Tibial artery (tissue), 4 donors: ENCODE measurements around the gene ABL1.

Experiments used
- DNase-seq, 2 donors: peaks; one replicate each; pipeline ENCODE4 v3.0.0-alpha.2; 2019
- H3K27ac ChIP-seq, 2 donors: fragments of 200-600 bp; sonication (generic) in 1 of 2; 1 replicate in 1 of 2; 2 replicates in 1 of 2; pipeline ENCODE4 v1.5.1; 2018 to 2019; ENCODE audit warnings: mild to moderate bottlenecking in 1 of 2
- H3K27me3 ChIP-seq, 2 donors: fragments of 200-600 bp; sonication (generic) in 1 of 2; one replicate each; pipeline versions ENCODE4 v1.5.1 to v1.6.0; 2016 to 2019
- H3K36me3 ChIP-seq, 3 donors: fragments of 200-600 bp; sonication (generic) in 2 of 3; one replicate each; pipeline ENCODE4 v1.5.1; 2016 to 2019; ENCODE audit warnings: mild to moderate bottlenecking in 2 of 3
- H3K4me1 ChIP-seq, 4 donors: fragments of 200-600 bp; sonication (generic) in 2 of 4; 1 replicate in 3 of 4; 2 replicates in 1 of 4; pipeline ENCODE4 v1.5.1; 2016 to 2019
- H3K4me3 ChIP-seq, 2 donors: fragments of 200-600 bp; sonication (generic) in 1 of 2; 1 replicate in 1 of 2; 2 replicates in 1 of 2; pipeline ENCODE4 v1.5.1; 2018 to 2019; ENCODE audit warnings: mild to moderate bottlenecking in 2 of 2
- H3K9me3 ChIP-seq, 3 donors: fragments of 200-600 bp; sonication (generic) in 1 of 3; one replicate each; pipeline ENCODE4 v1.5.1; 2016 to 2019
- intact Hi-C: fragments of 100-400 bp; cut with DNase I; formaldehyde crosslinking; loops from one replicate; pipeline ENCODE4 v1.15.0; 2023; ENCODE audit warnings: low total_unique reads
- TF ChIP-seq, protein P1 (sequence below), 2 experiments: fragments of 200-600 bp in 1 of 2; fragments of 450-650 bp in 1 of 2; IDR thresholded peaks; one replicate each; pipeline ENCODE4 v1.5.1; 2017 to 2019; ENCODE audit warnings: antibody characterized with exemption in 2 of 2, mild to moderate bottlenecking in 1 of 2, moderate library complexity in 1 of 2

Gene ABL1

DNA sequence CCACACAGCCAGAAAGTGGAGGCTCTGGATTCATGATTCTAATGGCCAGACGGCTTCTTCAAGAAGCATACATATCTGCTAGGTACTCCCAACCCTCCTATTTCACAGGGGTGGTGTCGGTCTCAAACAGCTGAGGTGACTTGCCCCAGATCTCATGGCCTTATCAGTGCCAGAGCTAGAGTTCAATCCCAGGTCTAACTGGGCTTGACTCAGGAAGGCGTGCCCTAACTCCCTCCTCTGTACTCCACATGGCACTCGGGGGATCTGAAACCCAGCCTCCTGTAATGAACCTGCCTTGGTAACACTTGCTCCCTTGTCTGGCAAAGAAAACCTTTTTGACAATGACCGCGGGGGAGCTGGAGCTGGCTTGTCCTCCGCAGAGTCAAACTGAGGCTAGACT is 59.5 kb downstream of the ABL1 start:
- no peak for DNase-seq
- H3K4me3 ChIP-seq = no peak overlapping the region
- H3K36me3 ChIP-seq = peaks cover 26 to 49% (median 47%) of the 10 kb centered on the region in 3 donors
- intact Hi-C loops = no loop called here
- no peaks in the 10 kb centered on the region for H3K9me3 ChIP-seq
- H3K27ac ChIP-seq = no peak overlapping the region
- peaks cover 0 to 23% of the 10 kb centered on the region in 2 donors for H3K27me3 ChIP-seq
- peaks cover 0 to 22% (median 16%) of the 10 kb centered on the region in 4 donors for H3K4me1 ChIP-seq
- TF ChIP-seq, protein P1, sequence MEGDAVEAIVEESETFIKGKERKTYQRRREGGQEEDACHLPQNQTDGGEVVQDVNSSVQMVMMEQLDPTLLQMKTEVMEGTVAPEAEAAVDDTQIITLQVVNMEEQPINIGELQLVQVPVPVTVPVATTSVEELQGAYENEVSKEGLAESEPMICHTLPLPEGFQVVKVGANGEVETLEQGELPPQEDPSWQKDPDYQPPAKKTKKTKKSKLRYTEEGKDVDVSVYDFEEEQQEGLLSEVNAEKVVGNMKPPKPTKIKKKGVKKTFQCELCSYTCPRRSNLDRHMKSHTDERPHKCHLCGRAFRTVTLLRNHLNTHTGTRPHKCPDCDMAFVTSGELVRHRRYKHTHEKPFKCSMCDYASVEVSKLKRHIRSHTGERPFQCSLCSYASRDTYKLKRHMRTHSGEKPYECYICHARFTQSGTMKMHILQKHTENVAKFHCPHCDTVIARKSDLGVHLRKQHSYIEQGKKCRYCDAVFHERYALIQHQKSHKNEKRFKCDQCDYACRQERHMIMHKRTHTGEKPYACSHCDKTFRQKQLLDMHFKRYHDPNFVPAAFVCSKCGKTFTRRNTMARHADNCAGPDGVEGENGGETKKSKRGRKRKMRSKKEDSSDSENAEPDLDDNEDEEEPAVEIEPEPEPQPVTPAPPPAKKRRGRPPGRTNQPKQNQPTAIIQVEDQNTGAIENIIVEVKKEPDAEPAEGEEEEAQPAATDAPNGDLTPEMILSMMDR (IDR thresholded peaks at IDR 0.05) = no peak

DNA sequence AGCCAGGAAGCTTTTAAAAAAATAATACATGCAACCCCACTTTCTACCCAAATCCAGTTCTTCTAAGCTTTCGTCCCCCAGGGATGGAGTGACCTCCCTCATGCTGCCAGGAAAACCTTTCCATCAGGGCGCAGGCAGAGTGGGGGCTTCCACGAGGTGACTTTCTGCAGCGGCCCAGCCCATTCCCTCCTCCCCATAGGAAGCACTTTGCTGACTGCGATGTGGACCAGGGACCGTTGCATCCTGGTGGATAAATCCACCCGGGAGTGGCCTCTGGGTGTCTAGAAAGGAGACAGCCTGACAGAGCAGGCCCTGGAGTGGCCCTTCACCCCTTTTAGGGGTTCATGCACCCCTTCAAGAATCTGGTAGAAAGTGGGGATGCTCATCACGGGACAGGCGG is 60.0 kb downstream of the ABL1 start:
- peaks cover 0 to 22% (median 16%) of the 10 kb centered on the region in 4 donors for H3K4me1 ChIP-seq
- no peak overlapping the region for H3K27ac ChIP-seq
- TF ChIP-seq, protein P1 (IDR thresholded peaks at IDR 0.05) = no peak

DNA sequence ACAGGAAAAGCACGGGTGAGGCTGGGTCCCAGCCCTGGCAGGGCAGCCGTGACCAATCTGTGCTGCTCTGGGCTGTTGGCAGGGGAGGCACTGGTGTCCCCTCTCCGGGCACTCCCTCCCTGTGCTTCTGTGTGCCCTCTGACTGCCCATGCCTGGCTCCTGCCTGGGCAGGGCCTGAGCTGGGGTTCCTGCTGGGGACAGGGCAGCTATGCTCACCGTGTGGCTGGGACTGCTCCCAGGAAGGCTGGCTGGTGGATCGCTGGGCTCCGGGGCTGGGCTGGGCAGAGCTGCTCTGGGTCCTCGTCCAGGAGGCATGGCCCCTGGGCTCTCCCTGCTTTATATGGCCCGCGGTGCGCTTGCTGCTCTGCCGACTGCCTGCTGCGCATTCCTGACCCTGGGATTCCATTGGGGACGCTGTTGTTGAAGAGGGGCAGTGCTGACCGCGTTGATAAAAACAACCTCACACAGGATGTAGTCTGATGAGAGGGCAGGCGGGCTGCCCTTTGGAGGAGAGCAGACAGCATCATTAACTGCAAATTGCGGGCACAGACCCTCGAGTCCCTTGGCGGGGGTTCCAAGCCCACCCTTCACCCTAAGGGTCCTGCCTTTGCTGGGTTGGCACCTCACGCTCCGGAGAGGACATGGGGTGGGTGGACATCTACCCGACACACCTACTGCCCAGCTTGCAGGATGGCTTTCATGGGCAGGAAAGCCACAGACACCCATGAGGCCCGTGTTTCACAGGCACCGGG is 60.6 kb downstream of the ABL1 start:
- Histone ChIP-seq H3K27me3 (peaks cover 0 to 29% of the 10 kb centered on the region in 2 donors), H3K27ac (no peak overlapping the region), H3K36me3 (peaks cover 16 to 38% (median 35%) of the 10 kb centered on the region in 3 donors), H3K4me1 (peaks cover 0 to 22% (median 16%) of the 10 kb centered on the region in 4 donors), H3K9me3 (no peaks in the 10 kb centered on the region), H3K4me3 (no peak overlapping the region)
- intact Hi-C loops = no loop called here
- TF ChIP-seq, protein P1 (IDR thresholded peaks at IDR 0.05) = no peak
- no peak for DNase-seq

More for the DNA sequence above, 60.0 kb downstream of the ABL1 start:
- DNase-seq = no peak
- Histone ChIP-seq H3K9me3 (no peaks in the 10 kb centered on the region), H3K36me3 (peaks cover 22 to 44% (median 42%) of the 10 kb centered on the region in 3 donors), H3K4me3 (no peak overlapping the region), H3K27me3 (peaks cover 0 to 25% of the 10 kb centered on the region in 2 donors)
- intact Hi-C loops = no loop called here

DNA sequence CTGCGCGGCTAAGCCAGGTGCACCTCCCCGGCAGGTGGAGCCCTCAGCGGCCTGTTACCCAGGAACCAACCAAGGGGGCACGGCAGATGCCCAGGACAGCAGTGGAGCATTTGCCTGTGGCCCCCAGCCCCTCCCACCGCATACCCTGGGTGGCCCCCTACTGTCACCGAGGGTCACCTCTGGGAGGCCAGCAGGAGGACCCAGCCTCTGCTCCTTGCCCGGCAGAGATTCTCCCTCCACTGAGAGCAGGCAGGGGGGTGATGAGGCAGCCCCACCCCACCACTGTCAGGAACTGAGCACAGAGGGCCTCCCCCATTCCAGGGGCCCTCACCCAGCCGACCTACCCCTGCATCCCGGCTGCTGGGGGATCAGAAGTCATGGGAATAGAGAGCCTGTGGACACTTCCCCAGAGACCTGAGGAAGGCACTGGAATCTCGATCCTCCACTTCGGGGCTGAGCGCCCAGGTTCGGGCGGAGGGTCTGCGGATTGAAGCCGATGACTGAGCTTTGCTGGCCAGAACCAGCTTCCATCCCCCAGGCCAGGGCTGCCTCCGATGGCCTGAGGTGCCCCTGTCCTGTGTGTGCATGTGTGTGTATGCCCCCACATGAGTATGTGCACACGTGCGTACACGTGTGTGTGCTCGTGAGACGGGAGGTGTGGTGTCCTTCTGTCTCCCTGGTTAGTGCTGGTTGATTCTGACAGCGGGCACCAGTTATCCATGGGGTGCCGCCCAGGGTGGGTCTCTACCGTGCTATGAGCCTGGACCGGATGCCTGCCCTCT is 61.4 kb downstream of the ABL1 start, which contains the start of gene QRFP:
Gene QRFP, minus strand, starts transcription at position 580 of the 782 bp plus-strand sequence. CDS start 2,974 bp downstream, outside the sequence.
- Histone ChIP-seq H3K27ac (no peak within 1 kb of the TSS), H3K27me3 (peaks cover 0 to 37% of the 10 kb centered on the region in 2 donors), H3K4me1 (peaks cover 0 to 22% (median 16%) of the 10 kb centered on the region in 4 donors), H3K36me3 (peaks cover 15 to 30% (median 29%) of the 10 kb centered on the region in 3 donors), H3K9me3 (no peaks in the 10 kb centered on the region), H3K4me3 (no peak within 1 kb of the TSS)
- intact Hi-C loops = no loop called here
- TF ChIP-seq, protein P1 (IDR thresholded peaks at IDR 0.05) = no peak
- no peak for DNase-seq

DNA sequence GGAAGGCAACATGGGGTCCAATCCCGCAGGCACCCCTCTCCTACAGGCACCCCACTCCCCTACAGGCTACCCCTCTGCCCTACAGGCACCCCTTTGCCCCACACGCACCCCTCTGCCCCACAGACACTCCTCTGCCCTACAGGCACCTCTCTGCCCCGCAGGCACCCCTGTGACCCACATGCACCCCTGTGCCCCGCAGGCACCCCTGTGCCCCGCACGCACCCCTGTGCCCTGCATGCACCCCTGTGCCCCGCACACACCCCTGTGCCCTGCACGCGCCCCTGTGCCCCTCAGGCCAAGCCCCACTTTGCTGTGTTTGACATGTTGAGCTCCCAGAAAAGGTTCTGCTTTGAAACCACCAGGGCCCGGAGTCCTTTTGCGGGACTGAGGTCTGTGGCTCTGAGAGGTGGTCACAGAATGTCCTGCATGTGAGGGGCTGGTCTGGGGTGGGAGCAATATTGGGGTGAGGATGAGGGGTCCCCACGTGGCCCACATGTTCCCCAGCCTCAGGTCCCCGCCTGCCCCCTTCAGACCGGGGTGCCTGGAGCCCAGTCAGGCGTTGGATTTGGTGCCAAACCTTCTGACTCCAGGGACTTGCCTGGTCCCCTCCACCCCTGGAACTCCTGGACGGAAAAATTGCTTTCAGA is 62.2 kb downstream of the ABL1 start:
- peaks cover 12 to 22% (median 21%) of the 10 kb centered on the region in 3 donors for H3K36me3 ChIP-seq
- no peak overlapping the region for H3K27ac ChIP-seq
- intact Hi-C loops = no loop called here
- DNase-seq = no peak
- H3K27me3 ChIP-seq = peaks cover 0 to 43% of the 10 kb centered on the region in 2 donors
- TF ChIP-seq, protein P1 (IDR thresholded peaks at IDR 0.05) = no peak
- peaks cover 0 to 22% (median 16%) of the 10 kb centered on the region in 4 donors for H3K4me1 ChIP-seq
- H3K9me3 ChIP-seq = no peaks in the 10 kb centered on the region
- H3K4me3 ChIP-seq = no peak overlapping the region
